Neutrophil (primary cell): ENCODE data around the gene CKS2.
"Not testable (repeated sequence)": the region's sequence is repeated elsewhere in the genome, so short reads cannot be mapped to it uniquely, and the experiment has no call there.

Experiments used
- H3K27ac ChIP-seq: fragments of 200-600 bp; sonication (generic); 2 replicates; pipeline ENCODE4 v1.5.1; 2016; ENCODE audit warnings: mild to moderate bottlenecking, moderate library complexity
- H3K27me3 ChIP-seq: fragments of 200-600 bp; sonication (generic); 2 replicates; pipeline ENCODE4 v1.6.0; 2016; ENCODE audit warnings: mild to moderate bottlenecking
- H3K36me3 ChIP-seq: fragments of 200-600 bp; sonication (generic); 2 replicates; pipeline ENCODE4 v1.5.1; 2017
- H3K4me1 ChIP-seq, 2 experiments: fragments of 200-600 bp in 1 of 2; sonication (generic) in 1 of 2; 1 replicate in 1 of 2; 2 replicates in 1 of 2; pipeline versions ENCODE4 v1.5.1 to v1.6.1; 2013 to 2016; ENCODE audit warnings: low read depth in 1 of 2, low read length in 1 of 2, mild to moderate bottlenecking in 1 of 2, moderate library complexity in 1 of 2; ENCODE audit not compliant: control insufficient read depth in 1 of 2, insufficient read depth in 1 of 2
- H3K4me3 ChIP-seq, 2 experiments: fragments of 200-600 bp in 1 of 2; sonication (generic) in 1 of 2; 1 replicate in 1 of 2; 2 replicates in 1 of 2; pipeline ENCODE4 v1.5.1; 2013 to 2016; ENCODE audit warnings: low read depth in 1 of 2, low read length in 1 of 2, mild to moderate bottlenecking in 1 of 2, moderate library complexity in 1 of 2
- H3K9me3 ChIP-seq: fragments of 200-600 bp; sonication (generic); 2 replicates; pipeline ENCODE4 v1.5.1; 2016
- TF ChIP-seq, protein P1 (sequence below): fragments of 200-600 bp; sonication (generic); IDR thresholded peaks from 2 replicates; pipeline ENCODE4 v1.5.1; 2016; ENCODE audit warnings: antibody characterized with exemption

Gene CKS2

DNA sequence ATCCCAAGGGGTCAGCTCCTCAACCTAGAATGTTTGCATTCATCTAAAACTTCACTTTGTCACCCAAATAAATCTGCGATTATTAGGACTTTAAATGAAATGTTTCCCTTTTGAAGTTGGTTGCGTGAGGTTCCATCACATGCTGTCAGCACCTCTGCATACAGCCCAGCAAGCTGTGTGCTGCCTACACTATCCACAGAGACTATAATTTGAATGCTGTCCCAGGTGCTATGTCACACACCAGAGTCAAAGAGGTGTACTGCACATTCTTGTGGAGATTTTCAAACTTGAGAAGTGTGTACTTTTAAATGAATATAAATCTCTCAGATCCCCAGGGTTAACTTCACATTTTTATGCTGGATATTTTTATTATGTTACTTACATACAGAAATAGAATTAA, 19.3 kb upstream of the CKS2 start:
- Histone ChIP-seq H3K4me1 (no peaks in the 10 kb centered on the region), H3K27ac (no peak overlapping the region), H3K4me3 (no peak overlapping the region), H3K36me3 (no peaks in the 10 kb centered on the region), H3K9me3 (no peaks in the 10 kb centered on the region), H3K27me3 (no peaks in the 10 kb centered on the region)
- TF ChIP-seq, protein P1, sequence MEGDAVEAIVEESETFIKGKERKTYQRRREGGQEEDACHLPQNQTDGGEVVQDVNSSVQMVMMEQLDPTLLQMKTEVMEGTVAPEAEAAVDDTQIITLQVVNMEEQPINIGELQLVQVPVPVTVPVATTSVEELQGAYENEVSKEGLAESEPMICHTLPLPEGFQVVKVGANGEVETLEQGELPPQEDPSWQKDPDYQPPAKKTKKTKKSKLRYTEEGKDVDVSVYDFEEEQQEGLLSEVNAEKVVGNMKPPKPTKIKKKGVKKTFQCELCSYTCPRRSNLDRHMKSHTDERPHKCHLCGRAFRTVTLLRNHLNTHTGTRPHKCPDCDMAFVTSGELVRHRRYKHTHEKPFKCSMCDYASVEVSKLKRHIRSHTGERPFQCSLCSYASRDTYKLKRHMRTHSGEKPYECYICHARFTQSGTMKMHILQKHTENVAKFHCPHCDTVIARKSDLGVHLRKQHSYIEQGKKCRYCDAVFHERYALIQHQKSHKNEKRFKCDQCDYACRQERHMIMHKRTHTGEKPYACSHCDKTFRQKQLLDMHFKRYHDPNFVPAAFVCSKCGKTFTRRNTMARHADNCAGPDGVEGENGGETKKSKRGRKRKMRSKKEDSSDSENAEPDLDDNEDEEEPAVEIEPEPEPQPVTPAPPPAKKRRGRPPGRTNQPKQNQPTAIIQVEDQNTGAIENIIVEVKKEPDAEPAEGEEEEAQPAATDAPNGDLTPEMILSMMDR, result no peak

DNA sequence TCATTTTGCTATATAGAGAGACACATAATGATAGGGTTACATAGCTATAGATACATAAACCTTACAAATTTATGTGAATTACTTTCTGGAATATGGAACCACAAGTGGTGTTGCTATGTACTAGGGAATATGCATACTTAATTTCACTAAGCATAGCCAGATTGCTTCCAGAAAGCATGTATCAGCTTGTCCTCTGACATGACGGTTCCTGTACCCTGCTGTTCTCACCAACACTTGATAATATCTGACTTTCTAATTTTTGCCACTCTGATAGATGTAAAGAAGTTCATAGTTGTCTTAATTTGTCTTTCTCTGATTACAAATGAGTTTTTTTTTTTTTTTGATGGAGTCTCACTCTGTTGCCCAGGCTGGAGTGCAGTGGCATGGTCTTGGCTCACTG, 18.0 kb upstream of the CKS2 start:
- no peaks in the 10 kb centered on the region for H3K4me1 ChIP-seq
- no peaks in the 10 kb centered on the region for H3K27me3 ChIP-seq
- no peak overlapping the region for H3K27ac ChIP-seq
- H3K4me3 ChIP-seq, result no peak overlapping the region
- TF ChIP-seq, protein P1, result no peak
- H3K36me3 ChIP-seq, result no peaks in the 10 kb centered on the region
- no peaks in the 10 kb centered on the region for H3K9me3 ChIP-seq

DNA sequence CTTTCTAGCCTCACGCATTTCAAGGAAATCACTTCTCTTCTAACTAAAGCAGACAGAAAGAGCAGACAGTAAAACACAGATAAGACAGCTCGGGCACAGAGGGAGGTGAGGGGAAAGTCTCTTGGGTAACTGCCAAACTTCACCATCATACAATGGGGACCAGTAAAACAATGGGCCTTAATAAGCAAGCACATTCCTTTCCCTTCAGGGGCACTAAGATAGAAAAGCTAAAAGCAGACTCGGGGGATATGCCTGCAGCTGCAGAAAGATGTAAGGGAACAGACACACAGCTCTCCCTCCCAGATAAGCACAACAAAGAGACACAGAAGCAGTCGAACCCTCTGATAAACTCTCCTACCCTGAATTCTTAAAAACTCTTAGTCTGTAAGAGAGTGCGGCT, 15.6 kb upstream of the CKS2 start:
- TF ChIP-seq, protein P1, result no peak
- no peaks in the 10 kb centered on the region for H3K36me3 ChIP-seq
- H3K9me3 ChIP-seq, result no peaks in the 10 kb centered on the region
- no peak overlapping the region for H3K27ac ChIP-seq
- no peaks in the 10 kb centered on the region for H3K27me3 ChIP-seq
- no peaks in the 10 kb centered on the region for H3K4me1 ChIP-seq
- no peak overlapping the region for H3K4me3 ChIP-seq

DNA sequence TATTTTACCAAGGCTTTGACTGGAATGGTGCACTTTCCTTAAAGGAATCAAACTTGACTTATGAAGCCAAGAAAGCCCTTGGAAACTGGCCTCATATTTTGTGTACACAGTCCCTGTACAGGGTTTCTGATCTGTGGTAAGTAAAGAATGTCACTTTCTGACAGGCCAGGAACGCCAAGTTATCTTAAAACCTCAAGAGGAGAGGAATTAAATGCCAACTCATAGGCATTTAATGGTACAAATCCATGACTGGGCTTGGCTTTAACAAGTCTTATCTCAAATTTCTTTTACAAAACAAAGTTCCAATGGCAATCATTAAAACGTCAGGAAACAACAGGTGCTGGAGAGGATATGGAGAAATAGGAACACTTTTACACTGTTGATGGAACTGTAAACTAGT, 9.0 kb upstream of the CKS2 start:
- H3K4me3 ChIP-seq, H3K27ac ChIP-seq: not testable (repeated sequence)

DNA sequence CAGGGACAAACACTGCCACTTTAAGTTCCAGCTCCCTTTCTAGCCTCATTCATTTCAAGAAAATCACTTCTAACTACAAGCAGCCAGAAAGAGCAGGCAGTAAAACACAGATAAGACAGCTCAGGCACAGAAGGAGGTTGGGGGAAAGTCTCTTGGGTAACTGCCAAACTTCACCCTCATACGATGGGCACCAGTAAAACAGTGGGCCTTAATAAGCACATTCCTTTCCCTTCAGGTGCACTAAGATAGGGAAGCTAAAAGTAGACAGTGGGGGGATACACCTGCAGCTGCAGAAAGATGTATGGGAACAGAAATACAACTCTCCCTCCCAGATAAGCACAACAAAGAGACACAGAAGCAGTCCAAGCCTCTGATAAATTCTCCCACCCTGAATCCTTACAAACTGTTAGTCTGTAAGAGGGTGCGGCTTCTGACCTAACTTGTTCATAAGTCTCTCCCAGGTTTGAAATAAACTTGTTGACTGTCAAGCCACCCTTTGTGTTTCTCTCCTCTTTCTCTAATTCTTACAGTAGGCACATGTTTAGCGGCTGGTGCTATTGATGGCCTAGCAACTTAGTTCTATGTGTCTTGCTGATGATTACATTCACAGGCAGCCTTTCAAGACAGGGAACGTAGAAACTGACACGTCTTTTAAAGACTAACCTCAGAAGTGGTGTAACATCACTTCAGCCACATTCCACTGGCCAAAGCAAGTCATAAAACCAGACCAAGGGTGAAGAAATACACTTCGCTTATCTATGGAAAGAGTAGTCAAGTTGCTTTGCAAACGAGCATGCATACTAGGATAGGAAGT, 6.8 kb upstream of the CKS2 start:
- Histone ChIP-seq H3K27ac (peak overlapping the region; percentile 47), H3K27me3 (no peaks in the 10 kb centered on the region), H3K9me3 (no peaks in the 10 kb centered on the region), H3K36me3 (no peaks in the 10 kb centered on the region), H3K4me1 (peaks cover 7 to 13% of the 10 kb centered on the region in 2 experiments), H3K4me3 (no peak overlapping the region)
- TF ChIP-seq, protein P1, result no peak

More for the DNA sequence above, 9.0 kb upstream of the CKS2 start:
- H3K4me1 ChIP-seq, result peaks cover 7 to 13% of the 10 kb centered on the region in 2 experiments
- H3K27me3 ChIP-seq, H3K36me3 ChIP-seq, H3K9me3 ChIP-seq: not testable (repeated sequence)

DNA sequence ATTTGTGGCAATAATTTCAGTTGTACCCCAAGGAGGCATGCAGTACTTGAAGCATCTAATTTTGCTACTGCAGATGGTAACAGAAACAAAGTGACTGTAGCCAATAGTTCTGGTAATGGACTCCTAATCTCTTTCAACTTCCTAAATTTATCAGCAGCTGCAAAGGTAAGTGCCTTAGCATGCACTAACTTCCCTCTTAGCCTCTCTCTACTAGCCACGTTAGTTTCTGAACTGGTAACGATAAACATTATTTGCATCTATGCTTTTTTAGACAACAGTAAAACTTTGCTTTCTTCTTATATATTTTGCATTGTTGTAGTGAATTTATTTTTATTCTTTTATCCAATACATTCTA, 6.2 kb upstream of the CKS2 start:
- Histone ChIP-seq H3K9me3 (no peaks in the 10 kb centered on the region), H3K4me1 (peaks cover 10 to 16% of the 10 kb centered on the region in 2 experiments), H3K27ac (peak overlapping the region; percentile 47), H3K36me3 (no peaks in the 10 kb centered on the region), H3K27me3 (no peaks in the 10 kb centered on the region), H3K4me3 (no peak overlapping the region)
- TF ChIP-seq, protein P1, result no peak
